Mucosa of stomach (tissue), 1 donor: ENCODE data around the gene TSPAN14.

Experiments
- H3K27me3 ChIP-seq: one replicate; pipeline ENCODE4 v1.7.0; 2013; ENCODE audit warnings: mild to moderate bottlenecking, low read length; ENCODE audit not compliant: control insufficient read depth, insufficient read depth
- H3K36me3 ChIP-seq: one replicate; pipeline ENCODE4 v1.7.0; 2013; ENCODE audit warnings: low read length; ENCODE audit not compliant: control insufficient read depth, insufficient read depth
- H3K4me1 ChIP-seq: one replicate; pipeline ENCODE4 v1.7.0; 2013; ENCODE audit warnings: mild to moderate bottlenecking, low read length; ENCODE audit not compliant: control insufficient read depth, insufficient read depth
- H3K4me3 ChIP-seq: one replicate; pipeline ENCODE4 v1.7.0; 2013; ENCODE audit warnings: low read length
- H3K9ac ChIP-seq: one replicate; pipeline ENCODE4 v1.7.0; 2013; ENCODE audit warnings: mild to moderate bottlenecking, low read length, moderate library complexity
- H3K9me3 ChIP-seq: one replicate; pipeline ENCODE4 v1.7.0; 2013; ENCODE audit warnings: mild to moderate bottlenecking, low read length, moderate library complexity; ENCODE audit not compliant: control insufficient read depth
- donor health status: Pancreatic carcinoma.

TSPAN14 gene

DNA sequence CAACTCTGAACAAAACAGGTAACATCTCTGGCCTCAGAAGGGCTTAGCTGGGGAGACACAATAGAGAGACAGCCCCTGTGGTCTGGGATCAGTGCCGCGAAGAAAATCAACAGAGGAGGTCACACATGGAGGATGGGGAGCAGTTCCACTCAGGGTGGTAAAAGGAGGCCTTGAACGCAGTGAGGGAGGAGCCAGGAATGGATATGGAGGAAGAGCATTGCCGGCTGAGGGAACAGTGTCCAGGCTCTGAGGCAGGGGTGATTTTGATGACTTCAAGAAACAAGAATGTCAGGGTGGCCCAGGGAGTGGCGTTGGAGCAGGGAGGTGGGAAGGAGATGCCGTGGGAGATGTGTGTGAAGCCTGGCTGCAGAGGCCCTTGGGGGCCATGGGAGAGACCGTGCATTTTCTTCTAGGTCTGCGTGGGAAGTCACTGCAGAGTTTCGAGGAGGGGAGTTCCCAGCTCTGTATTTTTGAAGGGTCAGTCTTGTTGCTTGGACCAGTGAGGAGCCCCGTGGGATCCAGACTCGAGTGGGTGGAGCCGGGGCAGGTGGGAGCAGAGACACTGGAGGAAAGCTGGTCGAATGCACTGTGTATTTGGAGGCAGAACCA lies 47.9 kb downstream of the TSPAN14 start:
- Histone ChIP-seq H3K9me3 (no peaks in the 10 kb centered on the region), H3K4me1 (peaks cover 77% of the 10 kb centered on the region), H3K4me3 (no peak overlapping the region), H3K27me3 (no peaks in the 10 kb centered on the region), H3K9ac (no peak overlapping the region), H3K36me3 (peaks cover 5% of the 10 kb centered on the region)

GRCh38 chr10:80502621-80503583 lies 48.8 kb downstream of the TSPAN14 start:
- peaks cover 68% of the 10 kb centered on the region for H3K4me1 ChIP-seq

GRCh38 chr10:80503584-80504157 lies 49.6 kb downstream of the TSPAN14 start:
- Histone ChIP-seq H3K9me3 (no peaks in the 10 kb centered on the region), H3K9ac (no peak overlapping the region), H3K36me3 (peaks cover 12% of the 10 kb centered on the region), H3K4me1 (peaks cover 60% of the 10 kb centered on the region), H3K4me3 (no peak overlapping the region), H3K27me3 (no peaks in the 10 kb centered on the region)

More at GRCh38 chr10:80502621-80503583, 48.8 kb downstream of the TSPAN14 start:
- Histone ChIP-seq H3K27me3 (no peaks in the 10 kb centered on the region), H3K4me3 (no peak overlapping the region), H3K9me3 (no peaks in the 10 kb centered on the region), H3K36me3 (peaks cover 11% of the 10 kb centered on the region), H3K9ac (no peak overlapping the region)

GRCh38 chr10:80504158-80504811 lies 50.2 kb downstream of the TSPAN14 start:
- Histone ChIP-seq H3K4me1 (peaks cover 54% of the 10 kb centered on the region), H3K9ac (no peak overlapping the region), H3K9me3 (no peaks in the 10 kb centered on the region), H3K36me3 (peaks cover 18% of the 10 kb centered on the region), H3K27me3 (no peaks in the 10 kb centered on the region), H3K4me3 (no peak overlapping the region)

DNA sequence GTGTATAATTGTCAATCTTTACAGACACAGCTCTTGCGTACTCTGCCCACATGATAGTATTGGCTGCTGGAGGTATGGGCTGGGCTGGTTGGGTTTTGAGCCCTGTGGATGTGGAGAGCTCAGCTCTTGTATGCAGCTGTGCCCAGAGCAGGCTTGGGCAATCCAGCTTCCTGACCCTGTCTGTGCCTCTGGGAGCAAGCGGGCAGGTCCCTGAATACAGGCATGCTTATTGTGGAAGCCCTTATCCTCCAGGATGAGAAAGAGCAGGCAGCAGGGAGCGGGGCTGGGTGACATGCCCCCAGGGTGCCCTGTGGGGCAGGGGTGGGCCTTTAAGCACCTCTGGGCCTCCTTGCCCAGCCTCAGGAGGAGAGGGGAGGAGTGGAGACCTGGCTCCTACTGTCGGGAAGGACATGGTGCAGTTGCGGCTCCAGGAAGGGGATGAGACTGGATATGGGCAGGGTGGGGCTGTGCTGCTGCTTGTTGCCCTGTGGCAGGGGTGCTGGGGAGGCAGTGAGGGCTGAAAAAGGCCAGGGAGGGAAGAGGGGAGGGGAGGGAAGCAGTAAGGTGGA lies 50.9 kb downstream of the TSPAN14 start:
- Histone ChIP-seq H3K9me3 (no peaks in the 10 kb centered on the region), H3K4me3 (no peak overlapping the region), H3K9ac (peak overlapping the region; percentile 3), H3K4me1 (peaks cover 47% of the 10 kb centered on the region), H3K36me3 (peaks cover 19% of the 10 kb centered on the region), H3K27me3 (no peaks in the 10 kb centered on the region)

DNA sequence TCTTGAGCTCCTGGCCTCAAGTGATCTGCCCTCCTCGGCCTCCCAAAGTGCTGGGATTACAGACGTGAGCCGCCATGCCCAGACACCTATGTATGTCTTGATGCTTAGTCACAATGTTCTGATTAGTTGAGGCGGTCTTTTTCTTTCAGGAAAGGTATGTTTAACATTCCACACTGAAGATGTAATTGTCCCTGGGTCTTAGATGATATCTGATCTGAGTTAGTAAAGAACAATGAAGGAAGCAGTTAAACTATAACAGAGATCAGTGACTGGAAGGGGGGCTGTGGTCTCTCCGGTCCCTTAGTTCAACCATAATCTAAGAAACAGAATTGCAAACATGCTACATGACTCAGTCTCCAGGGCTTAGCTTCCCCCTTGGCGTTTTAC lies 52.1 kb downstream of the TSPAN14 start:
- H3K9me3 ChIP-seq = no peaks in the 10 kb centered on the region
- H3K36me3 ChIP-seq = peaks cover 19% of the 10 kb centered on the region
- no peaks in the 10 kb centered on the region for H3K27me3 ChIP-seq
- H3K9ac ChIP-seq = no peak overlapping the region
- no peak overlapping the region for H3K4me3 ChIP-seq
- H3K4me1 ChIP-seq = peaks cover 46% of the 10 kb centered on the region

DNA sequence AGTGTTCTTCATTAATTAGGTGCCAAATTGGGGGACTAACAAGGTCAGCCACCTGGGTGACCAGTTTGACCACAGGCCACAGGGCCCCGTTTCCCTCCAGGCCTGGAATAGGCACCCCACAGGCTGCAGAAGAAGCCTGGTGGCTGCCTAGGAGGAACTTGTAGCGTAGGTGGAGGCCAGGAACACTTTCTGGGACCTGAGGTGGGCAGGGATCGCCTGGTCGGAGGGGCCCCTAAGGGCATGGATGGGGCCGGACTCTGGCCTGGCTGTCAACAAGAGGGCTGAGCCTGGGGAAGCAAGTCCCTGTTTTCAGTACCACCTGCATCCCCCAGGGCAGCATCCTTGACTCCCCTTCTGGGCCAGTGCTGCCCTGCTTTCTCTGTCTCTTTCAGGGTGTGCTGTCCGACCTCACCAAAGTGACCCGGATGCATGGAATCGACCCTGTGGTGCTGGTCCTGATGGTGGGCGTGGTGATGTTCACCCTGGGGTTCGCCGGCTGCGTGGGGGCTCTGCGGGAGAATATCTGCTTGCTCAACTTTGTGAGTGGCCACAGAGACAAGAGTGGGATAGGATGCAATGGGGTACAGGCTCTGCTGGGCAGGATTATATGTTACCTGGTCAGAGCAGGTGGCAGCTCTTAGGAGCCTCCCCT lies 52.9 kb downstream of the TSPAN14 start:
- H3K4me1 ChIP-seq = peaks cover 39% of the 10 kb centered on the region
- no peaks in the 10 kb centered on the region for H3K27me3 ChIP-seq
- H3K9ac ChIP-seq = no peak overlapping the region
- H3K36me3 ChIP-seq = peaks cover 22% of the 10 kb centered on the region
- H3K4me3 ChIP-seq = no peak overlapping the region
- H3K9me3 ChIP-seq = no peaks in the 10 kb centered on the region

- Histone ChIP-seq H3K9me3 (no peaks in the 10 kb centered on the region), H3K4me1 (peaks cover 18% of the 10 kb centered on the region), H3K9ac (no peak overlapping the region), H3K36me3 (peaks cover 31% of the 10 kb centered on the region), H3K4me3 (no peak overlapping the region), H3K27me3 (no peaks in the 10 kb centered on the region)
These were observed 54.9 kb downstream of the TSPAN14 start for GRCh38 chr10:80509108-80509402.

- no peak overlapping the region for H3K4me3 ChIP-seq
These were observed 55.5 kb downstream of the TSPAN14 start for GRCh38 chr10:80509403-80510161.

DNA sequence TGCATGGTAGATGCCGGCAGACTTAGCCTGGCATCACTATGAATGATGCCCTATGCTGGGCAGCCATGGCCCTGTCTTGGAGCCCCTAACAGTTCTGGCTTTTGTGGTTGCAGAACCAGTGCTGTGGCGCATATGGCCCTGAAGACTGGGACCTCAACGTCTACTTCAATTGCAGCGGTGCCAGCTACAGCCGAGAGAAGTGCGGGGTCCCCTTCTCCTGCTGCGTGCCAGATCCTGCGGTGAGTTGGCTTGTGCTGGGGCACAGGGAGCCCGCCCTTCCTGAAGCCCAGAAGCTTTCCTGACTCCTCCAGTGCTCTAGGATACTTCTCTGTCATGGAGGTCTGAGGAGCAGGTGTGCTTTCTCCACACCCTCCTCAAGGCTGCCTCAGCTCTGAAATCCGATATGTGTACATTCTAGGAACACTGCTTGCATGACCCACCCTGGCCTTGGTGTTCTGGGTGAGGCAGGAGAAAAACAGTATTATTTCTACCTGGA lies 58.0 kb downstream of the TSPAN14 start:
- no peaks in the 10 kb centered on the region for H3K9me3 ChIP-seq
- H3K36me3 ChIP-seq = peaks cover 30% of the 10 kb centered on the region
- no peaks in the 10 kb centered on the region for H3K4me1 ChIP-seq
- H3K27me3 ChIP-seq = no peaks in the 10 kb centered on the region
- H3K9ac ChIP-seq = no peak overlapping the region
- H3K4me3 ChIP-seq = no peak overlapping the region

More at GRCh38 chr10:80509403-80510161, 55.5 kb downstream of the TSPAN14 start:
- Histone ChIP-seq H3K9ac (no peak overlapping the region), H3K4me1 (peaks cover 13% of the 10 kb centered on the region), H3K27me3 (no peaks in the 10 kb centered on the region), H3K9me3 (no peaks in the 10 kb centered on the region), H3K36me3 (peaks cover 31% of the 10 kb centered on the region)

DNA sequence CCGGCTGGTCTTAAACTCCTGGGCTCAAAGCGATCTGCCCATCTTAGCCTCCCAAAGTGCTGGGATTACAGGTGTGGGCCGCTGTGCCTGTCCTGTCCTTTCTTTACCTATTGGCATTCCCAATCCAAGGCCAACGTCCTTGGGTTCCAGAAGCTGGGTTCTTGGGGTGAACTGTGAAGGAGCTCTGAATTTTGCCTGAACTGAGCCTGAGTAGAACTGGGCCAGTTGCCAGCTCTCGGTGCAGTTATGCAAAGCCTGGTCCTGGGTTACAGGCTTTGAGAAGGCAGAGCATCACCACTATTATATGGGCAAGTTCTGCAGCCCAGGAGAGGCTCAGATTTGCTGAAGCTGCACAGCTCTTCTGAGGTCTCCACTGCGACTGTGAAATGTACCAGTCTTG lies 59.0 kb downstream of the TSPAN14 start:
- H3K4me3 ChIP-seq = no peak overlapping the region
- no peaks in the 10 kb centered on the region for H3K27me3 ChIP-seq
- no peak overlapping the region for H3K9ac ChIP-seq
- no peaks in the 10 kb centered on the region for H3K9me3 ChIP-seq
- H3K36me3 ChIP-seq = peaks cover 26% of the 10 kb centered on the region
- no peaks in the 10 kb centered on the region for H3K4me1 ChIP-seq
